ENCODE results near the gene MAGI2.

Gene MAGI2

GRCh38 chr7:79341902-79342301, 111.6 kb downstream of the MAGI2 start:
- Histone ChIP-seq H3K27me3 (ENCODE audit: control insufficient read depth, low read length) (no peaks in the 10 kb centered on the region), H3K4me2 (ENCODE audit: low read length) (no peak overlapping the region), H3F3A (ENCODE audit: control insufficient read depth, insufficient read depth) (no peaks in the 10 kb centered on the region), H4K20me1 (ENCODE audit: control insufficient read depth, insufficient read depth, low read depth, low read length) (no peaks in the 10 kb centered on the region), H3K36me3 (ENCODE audit: control insufficient read depth, low read length) (no peaks in the 10 kb centered on the region), H3K27ac (ENCODE audit: low read depth, low read length) (no peak overlapping the region), H3K9me2 (replicated peaks; ENCODE audit: control insufficient read depth, low read length) (no peaks in the 10 kb centered on the region), H3K9me3 (ENCODE audit: control insufficient read depth, insufficient read depth, low read length) (no peaks in the 10 kb centered on the region), H3K4me1 (ENCODE audit: control insufficient read depth, low read length) (no peaks in the 10 kb centered on the region), H3K4me3 (ENCODE audit: low read length) (no peak overlapping the region), H3K79me2 (ENCODE audit: control insufficient read depth, low read length) (no peaks in the 10 kb centered on the region)
- TF ChIP-seq EZH2phosphoT487 (IDR thresholded peaks at IDR 0.05; ENCODE audit: borderline replicate concordance, low read length), result no peak
- no peak for TF ChIP-seq CTCF (IDR thresholded peaks at IDR 0.05; ENCODE audit: low read depth, low read length, poor library complexity, severe bottlenecking)

- no peaks in the 10 kb centered on the region for H4K20me1 ChIP-seq (ENCODE audit: control insufficient read depth, insufficient read depth, low read depth, low read length)
- no peaks in the 10 kb centered on the region for H3K79me2 ChIP-seq (ENCODE audit: control insufficient read depth, low read length)
- no peak overlapping the region for H3K27ac ChIP-seq (ENCODE audit: low read depth, low read length)
- H3F3A ChIP-seq (ENCODE audit: control insufficient read depth, insufficient read depth), result no peaks in the 10 kb centered on the region
- no peaks in the 10 kb centered on the region for H3K27me3 ChIP-seq (ENCODE audit: control insufficient read depth, low read length)
- H3K4me2 ChIP-seq (ENCODE audit: low read length), result no peak overlapping the region
- no peak overlapping the region for H3K4me3 ChIP-seq (ENCODE audit: low read length)
- no peak for TF ChIP-seq EZH2phosphoT487 (IDR thresholded peaks at IDR 0.05; ENCODE audit: borderline replicate concordance, low read length)
- TF ChIP-seq CTCF (IDR thresholded peaks at IDR 0.05; ENCODE audit: low read depth, low read length, poor library complexity, severe bottlenecking), result no peak
- H3K9me3 ChIP-seq (ENCODE audit: control insufficient read depth, insufficient read depth, low read length), result no peaks in the 10 kb centered on the region
- no peaks in the 10 kb centered on the region for H3K36me3 ChIP-seq (ENCODE audit: control insufficient read depth, low read length)
- H3K9me2 ChIP-seq (replicated peaks; ENCODE audit: control insufficient read depth, low read length), result no peaks in the 10 kb centered on the region
- H3K4me1 ChIP-seq (ENCODE audit: control insufficient read depth, low read length), result no peaks in the 10 kb centered on the region
These were observed 113.3 kb downstream of the MAGI2 start for GRCh38 chr7:79340212-79340611.

- Histone ChIP-seq H3K9me2 (replicated peaks; ENCODE audit: control insufficient read depth, low read length) (no peaks in the 10 kb centered on the region), H3K9me3 (ENCODE audit: control insufficient read depth, insufficient read depth, low read length) (no peaks in the 10 kb centered on the region), H3K36me3 (ENCODE audit: control insufficient read depth, low read length) (no peaks in the 10 kb centered on the region), H3K4me1 (ENCODE audit: control insufficient read depth, low read length) (no peaks in the 10 kb centered on the region), H3K27me3 (ENCODE audit: control insufficient read depth, low read length) (no peaks in the 10 kb centered on the region), H3K27ac (ENCODE audit: low read depth, low read length) (no peak overlapping the region), H4K20me1 (ENCODE audit: control insufficient read depth, insufficient read depth, low read depth, low read length) (no peaks in the 10 kb centered on the region), H3F3A (ENCODE audit: control insufficient read depth, insufficient read depth) (no peaks in the 10 kb centered on the region), H3K79me2 (ENCODE audit: control insufficient read depth, low read length) (no peaks in the 10 kb centered on the region), H3K4me3 (ENCODE audit: low read length) (no peak overlapping the region), H3K4me2 (ENCODE audit: low read length) (no peak overlapping the region)
- TF ChIP-seq CTCF (IDR thresholded peaks at IDR 0.05; ENCODE audit: low read depth, low read length, poor library complexity, severe bottlenecking) (no peak), EZH2phosphoT487 (IDR thresholded peaks at IDR 0.05; ENCODE audit: borderline replicate concordance, low read length) (no peak)
These were observed 114.1 kb downstream of the MAGI2 start for GRCh38 chr7:79339208-79339925.
